Adipocyte (in vitro differentiated cells): ENCODE measurements around the gene THEM4.

ENCODE experiments used
- DNase-seq: peaks from one replicate; pipeline ENCODE4 v3.0.0-alpha.2; 2015; ENCODE audit warnings: low read depth
- H3K27me3 ChIP-seq: replicated peaks from 2 replicates; pipeline ENCODE4 v1.7.0; 2013; ENCODE audit warnings: mild to moderate bottlenecking, low read length, moderate library complexity; ENCODE audit not compliant: control insufficient read depth, insufficient read depth
- H3K36me3 ChIP-seq: 2 replicates; pipeline ENCODE4 v1.7.0; 2013; ENCODE audit warnings: low read length, mild to moderate bottlenecking, moderate library complexity; ENCODE audit not compliant: control insufficient read depth, insufficient read depth, severe bottlenecking
- H3K4me1 ChIP-seq: 2 replicates; pipeline ENCODE4 v1.7.0; 2013; ENCODE audit warnings: mild to moderate bottlenecking, low read length, moderate library complexity; ENCODE audit not compliant: control insufficient read depth, insufficient read depth
- H3K4me3 ChIP-seq: 2 replicates; pipeline ENCODE4 v1.7.0; 2013; ENCODE audit warnings: mild to moderate bottlenecking, low read length, moderate library complexity
- H3K9ac ChIP-seq: 2 replicates; pipeline ENCODE4 v1.7.0; 2013; ENCODE audit warnings: mild to moderate bottlenecking, low read length, moderate library complexity
- H3K9me3 ChIP-seq: 2 replicates; pipeline ENCODE4 v1.7.0; 2013; ENCODE audit warnings: mild to moderate bottlenecking, low read length, moderate library complexity; ENCODE audit not compliant: control insufficient read depth

THEM4 gene

GRCh38 chr1:151924691-151925587 is 15.6 kb upstream of the THEM4 start:
- no peak overlapping the region for H3K9ac ChIP-seq
- DNase-seq = no peak

GRCh38 chr1:151923422-151923821 is 14.1 kb upstream of the THEM4 start:
- H3K27me3 ChIP-seq = no peaks in the 10 kb centered on the region
- H3K36me3 ChIP-seq = no peaks in the 10 kb centered on the region
- no peak overlapping the region for H3K4me3 ChIP-seq
- H3K4me1 ChIP-seq = peaks cover 2% of the 10 kb centered on the region
- no peak overlapping the region for H3K9ac ChIP-seq
- no peak for DNase-seq
- no peaks in the 10 kb centered on the region for H3K9me3 ChIP-seq

More at GRCh38 chr1:151924691-151925587, 15.6 kb upstream of the THEM4 start:
- Histone ChIP-seq H3K27me3 (no peaks in the 10 kb centered on the region), H3K4me3 (no peak overlapping the region), H3K36me3 (no peaks in the 10 kb centered on the region), H3K9me3 (no peaks in the 10 kb centered on the region), H3K4me1 (no peaks in the 10 kb centered on the region)

- Histone ChIP-seq H3K9me3 (no peaks in the 10 kb centered on the region), H3K4me3 (no peak overlapping the region), H3K27me3 (no peaks in the 10 kb centered on the region), H3K36me3 (no peaks in the 10 kb centered on the region), H3K9ac (no peak overlapping the region), H3K4me1 (peaks cover 6% of the 10 kb centered on the region)
- no peak for DNase-seq
These were observed 10.8 kb upstream of the THEM4 start for GRCh38 chr1:151920149-151920548.

GRCh38 chr1:151918819-151919610 is 9.7 kb upstream of the THEM4 start:
- H3K9ac ChIP-seq = no peak overlapping the region
- H3K9me3 ChIP-seq = no peaks in the 10 kb centered on the region
- no peaks in the 10 kb centered on the region for H3K36me3 ChIP-seq
- peaks cover 11% of the 10 kb centered on the region for H3K4me1 ChIP-seq
- no peak for DNase-seq
- no peaks in the 10 kb centered on the region for H3K27me3 ChIP-seq
- H3K4me3 ChIP-seq = no peak overlapping the region

- H3K9ac ChIP-seq = no peak overlapping the region
- DNase-seq = no peak
- H3K27me3 ChIP-seq = no peaks in the 10 kb centered on the region
- H3K36me3 ChIP-seq = no peaks in the 10 kb centered on the region
- no peak overlapping the region for H3K4me3 ChIP-seq
- H3K4me1 ChIP-seq = peaks cover 11% of the 10 kb centered on the region
- H3K9me3 ChIP-seq = peaks cover 1% of the 10 kb centered on the region
These were observed 8.8 kb upstream of the THEM4 start for GRCh38 chr1:151918156-151918555.

GRCh38 chr1:151916726-151917370 is 7.5 kb upstream of the THEM4 start:
- Histone ChIP-seq H3K9ac (no peak overlapping the region), H3K4me3 (no peak overlapping the region), H3K4me1 (peaks cover 11% of the 10 kb centered on the region), H3K27me3 (no peaks in the 10 kb centered on the region), H3K9me3 (peaks cover 6% of the 10 kb centered on the region), H3K36me3 (no peaks in the 10 kb centered on the region)
- DNase-seq = no peak

GRCh38 chr1:151915061-151915686 is 5.9 kb upstream of the THEM4 start:
- H3K4me1 ChIP-seq = peaks cover 11% of the 10 kb centered on the region
- H3K9me3 ChIP-seq = peaks cover 6% of the 10 kb centered on the region
- no peak for DNase-seq
- no peaks in the 10 kb centered on the region for H3K36me3 ChIP-seq
- no peak overlapping the region for H3K9ac ChIP-seq
- no peaks in the 10 kb centered on the region for H3K27me3 ChIP-seq
- no peak overlapping the region for H3K4me3 ChIP-seq

GRCh38 chr1:151914076-151914475 is 4.8 kb upstream of the THEM4 start:
- no peak for DNase-seq
- no peak overlapping the region for H3K4me3 ChIP-seq
- no peaks in the 10 kb centered on the region for H3K36me3 ChIP-seq
- H3K9ac ChIP-seq = no peak overlapping the region
- H3K4me1 ChIP-seq = peaks cover 11% of the 10 kb centered on the region
- peaks cover 6% of the 10 kb centered on the region for H3K9me3 ChIP-seq
- H3K27me3 ChIP-seq = no peaks in the 10 kb centered on the region

- Histone ChIP-seq H3K27me3 (no peaks in the 10 kb centered on the region), H3K9ac (no peak overlapping the region), H3K36me3 (no peaks in the 10 kb centered on the region), H3K4me3 (no peak overlapping the region), H3K4me1 (peaks cover 14% of the 10 kb centered on the region), H3K9me3 (peaks cover 6% of the 10 kb centered on the region)
- DNase-seq = no peak
These were observed 3.7 kb upstream of the THEM4 start for GRCh38 chr1:151912973-151913372.

GRCh38 chr1:151908228-151908691 is 1.1 kb downstream of the THEM4 start:
- Histone ChIP-seq H3K4me3 (peak overlapping the region; percentile 93), H3K9ac (peak overlapping the region; percentile 99), H3K9me3 (peaks cover 12% of the 10 kb centered on the region), H3K36me3 (peaks cover 4% of the 10 kb centered on the region), H3K4me1 (peaks cover 21% of the 10 kb centered on the region), H3K27me3 (no peaks in the 10 kb centered on the region)
- no peak for DNase-seq
